ACC112 (cell line): ENCODE data around the gene DFFB.
A peak's percentile ranks its signal among the peaks of the same experiment; 100 is the strongest.
"Not testable (repeated sequence)": the region's sequence is repeated elsewhere in the genome, so short reads cannot be mapped to it uniquely, and the experiment has no call there.

ENCODE experiments used
- H2AFZ ChIP-seq: fragments of 200-600 bp; sonication (generic); one replicate; pipeline ENCODE4 v1.6.0; 2017; ENCODE audit warnings: antibody characterized with exemption, low read length; ENCODE audit not compliant: unreplicated experiment
- H3K27ac ChIP-seq: fragments of 200-600 bp; sonication (generic); 2 replicates; pipeline ENCODE4 v1.5.1; 2014; ENCODE audit warnings: low read depth, mild to moderate bottlenecking, antibody characterized with exemption, low read length, moderate library complexity
- H3K27me3 ChIP-seq: fragments of 200-600 bp; sonication (generic); 2 replicates; pipeline ENCODE4 v1.6.1; 2014; ENCODE audit warnings: mild to moderate bottlenecking, antibody characterized with exemption, low read length, moderate library complexity, mixed read lengths; ENCODE audit not compliant: insufficient read depth
- H3K36me3 ChIP-seq: fragments of 200-600 bp; sonication (generic); 2 replicates; pipeline ENCODE4 v1.6.1; 2016; ENCODE audit warnings: mild to moderate bottlenecking, antibody characterized with exemption, low read length, moderate library complexity, mixed read lengths; ENCODE audit not compliant: insufficient read depth
- H3K4me1 ChIP-seq: fragments of 200-600 bp; sonication (generic); one replicate; pipeline ENCODE4 v1.6.1; 2016; ENCODE audit warnings: low read length, mixed read lengths; ENCODE audit not compliant: insufficient read depth, unreplicated experiment, control insufficient read depth
- H3K4me3 ChIP-seq: fragments of 200-600 bp; sonication (generic); 2 replicates; pipeline ENCODE4 v1.5.1; 2014; ENCODE audit warnings: mild to moderate bottlenecking, low read depth, low read length
- H3K79me2 ChIP-seq: fragments of 200-600 bp; sonication (generic); one replicate; pipeline ENCODE4 v1.6.0; 2016; ENCODE audit warnings: low read length; ENCODE audit not compliant: control insufficient read depth, unreplicated experiment, insufficient read depth

DFFB gene, protein sequence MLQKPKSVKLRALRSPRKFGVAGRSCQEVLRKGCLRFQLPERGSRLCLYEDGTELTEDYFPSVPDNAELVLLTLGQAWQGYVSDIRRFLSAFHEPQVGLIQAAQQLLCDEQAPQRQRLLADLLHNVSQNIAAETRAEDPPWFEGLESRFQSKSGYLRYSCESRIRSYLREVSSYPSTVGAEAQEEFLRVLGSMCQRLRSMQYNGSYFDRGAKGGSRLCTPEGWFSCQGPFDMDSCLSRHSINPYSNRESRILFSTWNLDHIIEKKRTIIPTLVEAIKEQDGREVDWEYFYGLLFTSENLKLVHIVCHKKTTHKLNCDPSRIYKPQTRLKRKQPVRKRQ

DNA sequence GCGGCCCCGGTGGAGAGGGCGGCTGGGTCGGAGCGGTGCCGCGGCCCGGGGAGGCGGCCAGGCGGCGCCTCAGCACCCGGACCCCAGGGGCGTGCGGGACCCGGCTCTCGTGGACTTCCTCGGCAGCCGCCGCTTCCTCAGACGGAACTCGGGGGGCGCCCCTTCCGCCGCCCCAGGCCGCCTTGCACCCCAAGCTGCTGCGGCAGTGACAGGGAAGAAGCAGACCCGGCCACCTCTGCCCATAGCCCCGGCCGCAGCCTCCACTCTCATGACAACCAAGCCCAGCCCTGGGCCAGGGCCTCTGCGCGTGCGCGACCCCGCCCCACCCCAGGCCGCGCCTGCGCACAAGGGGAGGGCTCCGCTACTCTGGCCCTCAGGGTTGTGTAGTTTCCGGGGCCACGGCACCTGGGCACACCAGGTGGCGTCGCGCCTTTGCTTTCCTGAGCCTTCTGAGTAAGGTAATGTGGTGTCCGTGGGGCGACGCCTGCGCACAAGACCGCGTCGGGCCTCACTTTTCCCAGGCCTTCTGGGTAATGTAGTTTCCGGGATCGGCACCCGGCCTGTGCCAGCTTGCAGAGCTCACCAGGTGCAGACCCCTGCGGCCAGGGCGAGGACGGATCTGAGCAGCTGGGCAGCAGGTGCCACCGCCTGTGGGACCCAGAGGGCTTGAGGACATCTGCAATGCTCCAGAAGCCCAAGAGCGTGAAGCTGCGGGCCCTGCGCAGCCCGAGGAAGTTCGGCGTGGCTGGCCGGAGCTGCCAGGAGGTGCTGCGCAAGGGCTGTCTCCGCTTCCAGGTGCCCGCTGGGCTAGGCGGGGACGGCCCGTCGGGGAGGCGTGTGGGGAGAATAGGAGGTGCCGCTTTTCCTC lies at the start of gene DFFB, which contains the start of gene CEP104:
Gene DFFB, plus strand, starts transcription at position 554 of the 868 bp plus-strand sequence. Its CDS starts 128 bp downstream, at position 682.
Gene CEP104, minus strand, starts transcription at position 289 of the 868 bp plus-strand sequence. CDS start 4,804 bp downstream, outside the sequence.
- H3K27ac ChIP-seq = no peak within 1 kb of the TSS
- H2AFZ ChIP-seq = peak within 1 kb of the TSS; percentile 95
- H3K27me3 ChIP-seq = no peaks in the 10 kb centered on the region
- peaks cover 10% of the 10 kb centered on the region for H3K4me1 ChIP-seq
- H3K79me2 ChIP-seq = peaks cover 22% of the 10 kb centered on the region
- peak within 1 kb of the TSS; percentile 93 for H3K4me3 ChIP-seq
- H3K36me3 ChIP-seq = no peaks in the 10 kb centered on the region

DNA sequence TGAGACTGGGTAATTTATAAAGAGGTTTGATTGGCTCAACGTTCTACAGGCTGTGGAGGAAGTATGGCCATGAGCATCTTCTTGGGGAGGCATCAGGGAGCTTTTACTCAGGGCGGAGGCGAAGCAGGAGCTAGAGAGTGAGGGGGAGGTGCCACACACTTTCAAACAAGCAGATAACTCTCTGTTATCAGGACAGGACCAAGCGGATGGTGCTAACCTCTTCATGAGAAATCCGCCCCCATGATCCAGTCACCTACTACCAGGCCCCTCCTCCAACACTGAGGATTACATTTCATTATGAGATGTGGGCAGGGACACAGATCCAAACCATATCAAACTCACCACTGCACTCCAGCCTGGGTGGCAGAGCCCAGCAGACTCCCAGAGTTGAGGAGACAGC lies 49.5 kb upstream of the DFFB start:
- H3K27ac ChIP-seq = no peak overlapping the region
- peaks cover 9% of the 10 kb centered on the region; the same call in 1 of the 2 replicates for H3K27me3 ChIP-seq
- H3K36me3 ChIP-seq = no peaks in the 10 kb centered on the region
- no peak overlapping the region for H3K4me3 ChIP-seq
- H3K79me2 ChIP-seq = no peaks in the 10 kb centered on the region
- peaks cover 4% of the 10 kb centered on the region for H3K4me1 ChIP-seq
- H2AFZ ChIP-seq = no peak overlapping the region

DNA sequence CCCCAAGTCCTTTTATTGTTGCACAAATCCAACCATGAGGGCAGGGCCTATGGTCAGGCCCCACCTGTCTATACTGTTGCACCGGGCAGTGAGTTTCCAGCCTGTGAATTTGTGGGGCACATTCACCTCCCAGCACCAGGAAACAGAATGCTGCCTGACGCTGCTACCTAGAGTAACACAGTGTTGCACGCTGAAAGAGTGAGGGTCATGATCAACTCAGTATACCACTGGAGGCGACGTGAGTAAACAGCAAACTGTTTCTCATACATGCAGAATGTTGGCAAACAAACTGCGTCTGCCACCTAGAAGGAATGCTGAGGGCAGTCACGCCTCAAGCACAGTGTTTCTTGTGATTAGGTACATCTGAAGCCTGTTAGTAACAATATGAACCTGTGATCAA lies 47.6 kb upstream of the DFFB start:
- H3K4me3 ChIP-seq = no peak overlapping the region
- H2AFZ ChIP-seq = no peak overlapping the region
- H3K79me2 ChIP-seq = no peaks in the 10 kb centered on the region
- no peaks in the 10 kb centered on the region for H3K27me3 ChIP-seq
- no peaks in the 10 kb centered on the region for H3K36me3 ChIP-seq
- H3K4me1 ChIP-seq = peaks cover 4% of the 10 kb centered on the region
- no peak overlapping the region for H3K27ac ChIP-seq

DNA sequence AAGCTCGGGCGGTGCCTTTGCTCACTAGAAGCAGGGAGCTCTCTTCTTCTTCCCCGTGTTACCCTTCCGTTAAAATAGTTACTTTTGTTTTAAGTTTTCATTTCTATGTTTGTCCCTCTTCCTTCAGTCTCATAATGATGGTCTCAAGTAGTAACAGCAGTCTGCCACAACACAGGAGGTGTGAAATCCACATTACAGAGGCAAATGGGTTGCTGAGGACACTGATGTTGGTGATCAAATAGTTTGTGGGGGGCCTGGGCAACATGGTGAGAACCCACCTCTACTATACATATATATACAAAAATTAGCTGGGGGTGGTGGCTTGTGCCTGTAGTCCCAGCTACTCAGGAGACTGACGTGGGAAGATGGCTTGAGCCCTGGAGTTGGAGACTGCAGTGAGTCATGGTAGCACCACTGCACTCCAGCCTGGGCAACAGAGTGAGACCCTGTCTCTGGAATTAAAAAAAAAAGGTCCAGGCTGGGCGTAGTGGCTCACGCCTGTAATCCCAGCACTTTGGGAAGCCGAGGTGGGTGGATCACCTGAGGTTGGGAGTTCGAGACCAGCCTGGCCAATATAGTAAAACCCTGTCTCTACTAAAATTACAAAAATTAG lies 47.0 kb upstream of the DFFB start:
- not testable (repeated sequence) for H3K36me3 ChIP-seq, H3K27ac ChIP-seq, H2AFZ ChIP-seq, H3K4me1 ChIP-seq, H3K79me2 ChIP-seq, H3K27me3 ChIP-seq, H3K4me3 ChIP-seq

DNA sequence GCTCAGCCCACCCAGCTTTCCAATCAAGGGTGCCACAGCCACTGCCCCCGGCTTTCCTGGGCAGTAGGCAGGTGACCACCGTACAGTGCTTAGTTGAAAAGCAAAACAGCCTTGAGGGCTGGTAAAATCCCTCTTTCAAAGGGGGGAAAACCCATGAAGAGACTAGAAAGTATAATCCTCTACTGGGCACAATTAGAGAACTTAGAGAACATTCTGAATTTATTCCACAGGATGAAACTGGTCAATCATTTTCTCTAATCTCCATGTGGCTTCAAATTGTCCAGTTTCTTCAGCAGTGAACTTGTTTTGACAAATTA lies 45.7 kb upstream of the DFFB start:
- H3K79me2 ChIP-seq = no peaks in the 10 kb centered on the region
- no peak overlapping the region for H2AFZ ChIP-seq
- no peak overlapping the region for H3K27ac ChIP-seq
- no peaks in the 10 kb centered on the region for H3K36me3 ChIP-seq
- H3K27me3 ChIP-seq = no peaks in the 10 kb centered on the region
- H3K4me1 ChIP-seq = peaks cover 4% of the 10 kb centered on the region
- no peak overlapping the region for H3K4me3 ChIP-seq

DNA sequence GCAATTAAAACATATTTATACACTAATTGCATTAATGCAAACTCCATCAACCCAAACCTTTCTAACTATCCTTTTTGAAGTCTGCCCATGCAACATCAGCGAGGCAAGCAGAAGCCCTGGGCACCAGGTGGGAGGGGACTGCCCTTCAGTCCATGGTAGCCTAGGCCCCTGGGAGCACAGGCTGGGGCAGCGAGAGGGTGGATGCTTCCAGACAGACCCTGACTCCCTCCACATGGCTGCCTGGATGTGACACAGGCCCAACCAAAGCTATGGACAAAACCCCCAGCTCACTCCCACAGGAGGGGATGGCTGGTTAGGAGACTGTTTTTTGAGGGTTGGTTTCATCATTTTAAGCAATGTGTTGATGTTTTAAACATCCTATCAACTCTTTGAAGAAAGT lies 43.2 kb upstream of the DFFB start:
- Histone ChIP-seq H3K27me3 (no peaks in the 10 kb centered on the region), H3K4me3 (no peak overlapping the region), H3K27ac (no peak overlapping the region), H3K79me2 (no peaks in the 10 kb centered on the region), H3K36me3 (no peaks in the 10 kb centered on the region), H2AFZ (no peak overlapping the region), H3K4me1 (peaks cover 4% of the 10 kb centered on the region)

DNA sequence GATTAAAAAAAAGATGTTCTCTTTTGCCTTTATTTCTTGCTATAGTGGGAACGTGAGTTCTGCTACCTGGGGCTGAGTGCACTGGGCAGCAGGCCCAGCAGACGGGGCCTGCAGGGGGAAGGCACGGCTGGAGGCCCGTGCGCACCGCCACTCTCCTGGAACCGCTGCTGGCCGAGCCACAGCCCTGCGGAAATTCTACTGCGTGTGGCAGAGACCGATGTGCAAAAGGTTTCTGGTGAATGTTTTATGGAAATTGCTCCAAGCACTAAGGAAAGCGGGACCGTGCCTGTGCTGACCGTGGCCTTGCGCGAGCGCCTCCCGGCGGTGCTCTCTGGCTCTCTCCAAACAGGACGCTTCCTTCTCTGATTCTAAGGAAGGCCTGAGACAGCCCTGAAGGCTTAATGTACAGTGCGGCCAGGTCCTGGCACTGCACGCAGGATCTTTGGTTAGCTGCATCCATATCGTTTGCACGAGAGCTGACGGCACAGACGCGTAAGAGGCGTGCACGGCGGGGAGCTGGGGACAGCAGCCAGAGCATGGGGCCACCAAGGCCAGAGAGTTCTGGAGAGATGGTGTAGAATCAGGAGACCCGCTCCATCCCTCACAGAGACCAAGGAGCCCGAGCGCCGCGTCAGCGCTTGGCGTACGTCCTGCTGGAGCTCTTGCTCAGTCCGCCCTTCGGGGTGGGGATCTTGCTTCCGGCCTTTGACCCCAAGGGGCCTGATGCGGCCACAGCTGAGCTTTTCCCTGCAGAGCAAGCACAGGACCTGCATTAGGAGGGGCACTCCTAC lies 42.3 kb upstream of the DFFB start:
- Histone ChIP-seq H3K36me3 (no peaks in the 10 kb centered on the region), H3K4me1 (peaks cover 4% of the 10 kb centered on the region)

DNA sequence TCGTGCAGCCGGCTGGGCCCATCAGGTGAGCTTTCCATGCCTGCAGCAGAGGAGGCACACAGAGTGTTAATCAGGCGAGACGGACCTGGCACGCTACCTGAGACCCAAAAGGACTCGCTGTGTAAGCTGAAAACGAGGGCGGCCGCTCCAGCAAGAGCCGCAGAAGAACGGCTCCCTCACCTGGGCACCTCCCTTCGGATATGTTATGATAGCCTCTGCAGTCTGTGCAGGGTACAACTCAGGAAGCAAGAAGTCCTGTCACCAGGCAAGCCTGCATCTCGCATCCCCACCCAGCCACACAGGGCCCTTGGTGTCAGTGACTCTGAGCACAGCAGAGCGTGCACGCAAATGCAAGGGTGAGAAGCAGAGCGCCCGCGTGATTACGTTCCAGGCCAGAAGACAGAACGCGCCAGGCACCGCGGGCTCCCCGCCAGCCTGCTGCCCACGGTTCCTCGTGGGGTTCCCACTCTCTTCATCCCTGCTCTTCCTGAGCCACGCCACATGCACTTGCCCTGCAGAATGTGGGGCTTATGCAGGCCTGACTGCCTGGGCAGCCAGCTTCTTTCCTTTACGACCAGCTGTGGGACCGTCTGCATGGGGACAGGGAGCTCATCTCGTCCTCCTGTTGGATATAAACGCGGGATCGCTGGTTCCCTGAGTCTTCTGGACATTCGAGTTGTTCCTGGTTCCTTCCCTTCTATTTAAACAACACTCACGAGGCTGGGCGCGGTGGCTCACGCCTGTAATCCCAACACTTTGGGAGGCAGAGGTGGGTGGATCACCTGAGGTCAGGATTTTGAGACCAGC lies 40.7 kb upstream of the DFFB start:
- Histone ChIP-seq H3K4me3 (no peak overlapping the region), H3K79me2 (no peaks in the 10 kb centered on the region), H3K27ac (no peak overlapping the region), H2AFZ (no peak overlapping the region), H3K27me3 (no peaks in the 10 kb centered on the region), H3K36me3 (no peaks in the 10 kb centered on the region), H3K4me1 (peaks cover 2% of the 10 kb centered on the region)

More for the DNA sequence above, 42.3 kb upstream of the DFFB start:
- no peak overlapping the region for H3K27ac ChIP-seq
- H3K79me2 ChIP-seq = no peaks in the 10 kb centered on the region
- no peaks in the 10 kb centered on the region for H3K27me3 ChIP-seq
- no peak overlapping the region for H3K4me3 ChIP-seq
- H2AFZ ChIP-seq = no peak overlapping the region

DNA sequence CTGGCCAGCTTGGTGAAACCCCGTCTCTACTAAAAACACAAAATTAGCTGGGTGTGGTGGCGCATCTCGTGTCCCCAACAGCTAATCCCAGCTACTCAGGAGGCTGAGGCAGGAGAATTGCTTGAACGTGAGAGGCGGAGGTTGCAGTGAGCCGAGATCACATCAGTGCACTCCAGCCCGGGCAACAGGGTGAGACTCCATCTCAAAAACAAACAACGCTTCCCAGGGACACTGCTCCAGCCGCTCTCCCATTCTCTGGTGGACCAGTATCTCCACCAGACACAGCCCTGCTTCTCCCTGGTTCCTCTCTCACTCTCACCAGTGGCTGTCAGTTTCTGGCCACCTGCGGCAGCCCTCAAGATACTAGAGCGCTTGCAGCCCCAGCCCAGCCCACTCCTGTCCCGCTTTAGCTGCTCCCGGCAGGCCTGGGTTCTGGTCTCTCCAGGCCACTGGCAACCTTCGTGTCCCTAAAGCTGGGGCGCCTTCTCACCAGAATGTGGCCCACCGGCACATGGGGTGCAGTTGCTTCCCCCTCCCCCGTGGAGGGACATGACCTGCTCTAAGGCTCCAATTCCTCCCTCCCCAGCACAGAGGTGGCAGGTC lies 40.0 kb upstream of the DFFB start:
- no peaks in the 10 kb centered on the region for H3K36me3 ChIP-seq
- no peaks in the 10 kb centered on the region for H3K4me1 ChIP-seq
- H3K27ac ChIP-seq = no peak overlapping the region
- H3K4me3 ChIP-seq = no peak overlapping the region
- H3K27me3 ChIP-seq = no peaks in the 10 kb centered on the region
- no peaks in the 10 kb centered on the region for H3K79me2 ChIP-seq
- H2AFZ ChIP-seq = no peak overlapping the region
